NCI-H1436 treated with DMSO at 0.1 percent for 48 hours (cell line): Measurements from ENCODE around the gene ELK1.
"Not testable (repeated sequence)": the region's sequence is repeated elsewhere in the genome, so short reads cannot be mapped to it uniquely, and the experiment has no call there.

ENCODE experiments used
- DNase-seq: peaks from one replicate; lab custom pipeline; 2025; lab: John Stamatoyannopoulos, UW

Gene ELK1

DNA sequence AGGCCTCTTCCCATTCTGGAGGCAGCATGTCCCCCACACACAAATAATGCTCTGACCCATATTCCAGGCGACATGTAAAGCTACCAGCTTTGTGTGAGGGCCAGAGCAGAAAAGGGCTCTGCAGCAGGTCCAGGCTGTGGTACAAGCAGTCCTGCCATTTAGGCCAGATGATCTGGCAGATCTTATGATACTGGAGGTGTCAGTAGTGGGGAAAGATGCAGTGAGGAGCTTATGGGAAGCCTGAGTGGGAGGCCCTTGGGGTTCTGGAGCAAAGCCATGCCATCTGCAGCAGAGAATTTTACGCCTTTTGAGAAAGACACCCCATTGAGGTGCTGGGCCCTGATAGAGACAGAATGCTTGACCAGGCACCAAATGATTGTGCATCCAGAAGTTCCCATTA, 38.4 kb downstream of the ELK1 start:
- no peak for DNase-seq

DNA sequence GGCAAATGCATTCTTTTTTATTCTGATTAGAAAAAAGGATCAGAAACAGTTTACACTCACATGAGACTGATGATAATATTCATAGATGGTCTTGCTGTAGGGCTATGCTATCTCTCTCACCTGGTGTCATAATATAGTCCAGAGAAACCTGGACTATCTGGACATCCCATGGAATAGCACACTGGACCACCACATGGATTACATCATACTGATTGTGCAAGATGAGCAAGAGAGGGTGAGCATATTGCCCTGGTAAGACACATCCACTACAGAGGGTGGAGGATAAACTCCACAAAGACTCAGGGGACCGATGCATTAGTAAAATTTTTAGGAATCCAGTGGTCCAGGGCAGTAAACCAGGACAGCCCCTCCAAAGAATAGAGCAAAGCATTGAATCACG, 38.9 kb downstream of the ELK1 start:
- DNase-seq: no peak

DNA sequence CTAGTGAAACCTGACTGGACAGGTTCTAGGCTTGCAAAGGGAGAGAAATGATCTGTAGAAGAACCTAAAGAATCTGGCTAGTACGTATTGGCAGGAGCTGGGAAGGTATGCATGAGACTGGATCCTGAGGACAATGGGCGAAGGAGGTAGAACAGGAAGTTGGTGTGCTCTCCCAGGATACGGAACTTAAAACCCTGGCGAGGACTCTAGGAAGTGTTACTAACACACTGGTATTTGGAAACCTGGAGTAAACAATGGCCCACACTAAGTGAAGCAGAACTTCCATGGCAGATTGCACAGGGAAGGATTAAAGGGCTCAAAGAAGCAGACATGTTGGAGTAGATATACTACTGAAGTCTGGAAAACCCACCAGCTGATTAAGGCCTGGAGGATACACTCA, 39.9 kb downstream of the ELK1 start:
- no peak for DNase-seq

DNA sequence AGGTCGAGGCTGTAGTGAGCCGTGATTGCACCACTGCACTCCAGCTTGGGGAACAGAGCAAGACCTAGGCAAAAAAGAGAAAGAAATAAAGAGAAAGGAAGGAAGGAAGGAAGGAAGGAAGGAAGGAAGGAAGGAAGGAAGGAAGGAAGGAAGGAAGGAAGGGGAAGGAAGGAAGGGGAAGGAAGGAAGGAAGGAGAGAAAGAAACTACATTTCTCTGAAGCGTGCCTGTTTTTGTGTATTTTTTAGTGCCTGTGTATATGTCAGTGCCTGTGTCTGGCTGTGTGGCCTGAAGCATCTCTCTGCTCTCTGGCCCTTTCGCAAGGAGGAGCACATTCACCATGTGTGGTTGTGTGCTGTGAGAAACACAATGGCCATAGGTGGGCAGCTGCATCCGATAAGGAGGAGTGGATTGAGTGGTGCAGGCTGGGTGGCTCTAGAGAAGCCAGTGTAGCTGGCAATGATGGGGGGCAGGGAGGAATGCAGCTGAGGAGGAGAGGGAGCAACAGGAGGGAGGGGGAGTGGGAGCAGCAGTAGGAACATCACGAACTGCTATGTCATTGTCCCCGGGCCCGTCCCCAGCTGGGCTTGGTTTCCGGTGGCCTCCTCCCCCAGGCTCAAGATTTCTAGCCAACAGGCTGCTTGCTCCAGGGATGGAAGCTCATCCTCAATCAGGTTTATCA, 42.1 kb downstream of the ELK1 start:
- DNase-seq: no peak

DNA sequence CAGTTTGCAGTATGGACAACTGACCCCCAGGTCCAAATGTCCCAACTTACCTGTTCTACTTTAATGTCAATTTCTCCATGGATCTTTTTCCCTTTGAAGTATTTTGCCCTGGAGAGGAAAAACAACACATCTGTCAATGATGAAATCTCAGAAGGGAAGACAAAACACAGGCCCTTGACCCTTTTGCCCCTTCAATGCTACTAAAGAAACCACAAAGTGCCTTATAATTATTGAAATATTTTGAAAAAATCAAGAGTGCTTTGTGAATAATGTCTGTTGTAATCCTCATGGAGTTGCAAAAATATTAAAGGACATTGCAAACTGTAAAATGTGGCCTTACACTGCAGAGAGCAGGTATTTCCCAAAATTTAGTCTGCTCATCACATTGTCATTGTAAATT, 43.3 kb downstream of the ELK1 start:
- DNase-seq: no peak

DNA sequence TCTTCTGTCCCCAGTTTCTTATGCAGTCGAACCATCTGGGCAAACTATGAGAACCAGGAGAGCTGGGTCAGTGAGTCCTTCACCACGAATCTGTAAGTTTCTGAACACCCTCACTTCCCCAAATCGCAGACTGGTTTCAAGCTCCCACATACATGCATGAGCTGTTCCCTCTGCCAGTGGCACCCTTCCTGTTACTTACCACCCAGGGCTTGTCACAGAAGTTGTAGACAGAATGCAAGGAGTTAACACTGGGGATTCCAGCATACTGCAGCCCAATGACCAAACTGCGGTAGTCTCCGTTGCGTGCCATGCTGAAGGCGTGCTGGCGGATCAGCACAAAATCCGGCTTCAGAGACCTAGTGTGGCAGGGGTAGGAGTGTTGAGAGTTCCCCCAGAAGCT, 45.3 kb downstream of the ELK1 start:
- DNase-seq: no peak

DNA sequence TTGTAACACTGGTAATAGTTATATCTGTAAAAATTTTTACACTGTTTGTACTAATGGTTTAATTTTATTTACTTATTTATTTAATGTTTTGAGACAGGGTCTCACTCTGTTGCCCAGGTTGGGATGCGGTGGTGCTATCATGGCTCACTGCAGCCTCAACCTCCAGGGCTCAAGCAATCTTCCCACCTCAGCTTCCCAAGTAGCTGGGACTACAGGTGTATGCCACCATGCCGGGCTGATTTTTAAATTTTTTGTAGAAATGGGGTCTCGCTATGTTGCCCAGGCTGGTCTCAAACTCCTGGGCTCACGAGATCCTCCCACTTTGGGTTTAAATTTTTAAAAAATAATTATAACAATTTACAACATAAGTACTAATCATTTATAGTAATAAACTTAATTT, 47.2 kb downstream of the ELK1 start:
- not testable (repeated sequence) for DNase-seq

DNA sequence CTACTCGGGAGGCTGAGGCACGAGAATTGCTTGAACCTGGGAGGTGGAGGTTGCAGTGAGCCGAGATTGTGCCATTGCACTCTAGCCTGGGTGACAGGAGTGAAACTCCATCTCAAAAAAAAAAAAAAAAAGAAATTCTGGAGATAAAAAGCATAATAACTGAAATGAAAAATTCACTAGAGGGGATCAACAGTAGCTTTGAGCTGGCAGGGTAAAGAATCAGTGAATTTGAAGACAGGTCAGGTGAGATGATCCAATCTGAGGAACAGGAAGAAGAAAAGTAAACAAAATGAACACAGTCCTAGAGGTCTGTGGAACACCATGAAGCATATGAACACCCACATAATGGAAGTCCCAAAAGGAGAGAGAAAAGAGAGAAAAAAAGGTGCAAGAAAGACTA, 53.1 kb downstream of the ELK1 start:
- DNase-seq: no peak

DNA sequence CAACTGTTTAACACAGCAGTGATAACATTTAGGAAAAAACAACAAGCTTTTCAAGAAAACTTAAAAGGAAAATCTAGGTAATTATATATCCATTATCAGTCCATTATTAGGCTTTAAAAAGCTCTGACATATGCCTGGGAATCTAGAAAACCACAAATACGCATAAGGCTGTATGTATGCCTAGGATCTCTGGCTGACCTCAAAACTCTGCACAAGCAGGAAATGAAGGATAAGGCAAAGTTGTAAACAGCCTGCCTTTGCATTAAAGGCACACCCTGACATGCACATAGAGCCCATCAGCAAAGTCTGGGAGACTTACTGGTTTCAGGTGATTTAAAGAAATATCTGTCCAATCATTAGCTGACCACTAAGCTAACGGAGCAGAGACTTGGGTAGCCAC, 54.1 kb downstream of the ELK1 start:
- DNase-seq: no peak

DNA sequence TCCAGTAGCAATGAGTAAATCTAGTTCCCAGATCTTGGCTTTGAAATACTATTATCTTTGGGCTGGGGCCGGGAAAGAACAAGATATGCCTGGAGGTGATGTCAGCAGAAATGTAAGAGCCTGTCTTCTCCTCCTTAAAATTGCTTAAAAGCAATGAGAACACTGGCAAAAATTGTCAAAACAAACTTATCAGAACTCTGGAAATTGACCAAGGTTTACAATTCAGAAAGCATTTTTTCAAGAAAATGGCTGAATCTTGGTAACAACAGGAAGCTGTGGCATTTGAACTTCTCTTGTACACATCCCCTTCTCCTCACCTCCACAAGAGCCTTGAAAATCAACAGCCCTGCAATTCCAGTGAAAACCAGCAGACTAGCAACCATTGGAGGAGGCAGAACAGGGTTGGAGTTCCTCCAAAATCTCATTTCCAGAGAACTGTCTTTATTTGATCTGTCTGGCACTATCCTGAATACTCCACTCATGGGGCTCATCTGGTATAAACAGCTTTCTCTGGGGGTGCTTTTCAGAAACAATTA, 54.6 kb downstream of the ELK1 start:
- no peak for DNase-seq

DNA sequence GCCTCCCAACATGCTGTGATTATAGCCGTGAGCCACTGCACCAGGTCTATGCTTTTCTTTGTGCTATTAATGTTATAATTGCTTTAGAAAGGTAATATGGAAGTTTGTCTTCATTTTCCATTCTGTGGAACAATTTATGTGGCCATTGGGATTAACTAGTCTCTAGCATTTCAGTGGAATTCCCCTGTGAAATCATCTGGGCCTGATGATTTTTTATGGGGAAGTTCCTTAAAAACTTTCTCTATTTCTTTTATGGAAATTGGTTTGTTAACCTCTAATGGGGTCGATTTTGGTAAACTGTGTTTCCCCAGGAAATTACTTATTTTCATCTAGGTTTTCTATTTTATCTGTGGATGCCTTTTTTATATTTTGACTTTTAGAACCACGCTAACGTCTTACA, 56.8 kb downstream of the ELK1 start:
- DNase-seq: no peak

DNA sequence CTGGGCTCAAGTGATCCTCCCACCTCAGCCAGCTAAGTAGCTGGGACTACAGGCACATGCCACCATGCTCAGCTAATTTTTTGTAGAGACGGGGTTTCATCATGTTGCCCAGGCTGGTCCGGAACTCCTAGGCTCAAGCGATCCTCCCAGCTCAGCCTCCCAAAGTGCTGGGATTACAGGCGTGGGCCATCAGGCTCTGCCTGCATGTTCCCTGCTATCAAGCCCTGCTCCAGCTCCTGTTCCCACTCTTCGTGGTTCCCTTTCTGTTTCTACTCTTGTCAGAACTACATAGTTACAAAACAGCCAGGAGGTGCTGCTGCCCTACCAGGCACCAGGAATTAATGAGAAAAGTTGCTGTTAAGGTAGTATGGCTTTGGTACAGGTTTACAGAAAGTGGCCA, 59.4 kb downstream of the ELK1 start:
- no peak for DNase-seq

DNA sequence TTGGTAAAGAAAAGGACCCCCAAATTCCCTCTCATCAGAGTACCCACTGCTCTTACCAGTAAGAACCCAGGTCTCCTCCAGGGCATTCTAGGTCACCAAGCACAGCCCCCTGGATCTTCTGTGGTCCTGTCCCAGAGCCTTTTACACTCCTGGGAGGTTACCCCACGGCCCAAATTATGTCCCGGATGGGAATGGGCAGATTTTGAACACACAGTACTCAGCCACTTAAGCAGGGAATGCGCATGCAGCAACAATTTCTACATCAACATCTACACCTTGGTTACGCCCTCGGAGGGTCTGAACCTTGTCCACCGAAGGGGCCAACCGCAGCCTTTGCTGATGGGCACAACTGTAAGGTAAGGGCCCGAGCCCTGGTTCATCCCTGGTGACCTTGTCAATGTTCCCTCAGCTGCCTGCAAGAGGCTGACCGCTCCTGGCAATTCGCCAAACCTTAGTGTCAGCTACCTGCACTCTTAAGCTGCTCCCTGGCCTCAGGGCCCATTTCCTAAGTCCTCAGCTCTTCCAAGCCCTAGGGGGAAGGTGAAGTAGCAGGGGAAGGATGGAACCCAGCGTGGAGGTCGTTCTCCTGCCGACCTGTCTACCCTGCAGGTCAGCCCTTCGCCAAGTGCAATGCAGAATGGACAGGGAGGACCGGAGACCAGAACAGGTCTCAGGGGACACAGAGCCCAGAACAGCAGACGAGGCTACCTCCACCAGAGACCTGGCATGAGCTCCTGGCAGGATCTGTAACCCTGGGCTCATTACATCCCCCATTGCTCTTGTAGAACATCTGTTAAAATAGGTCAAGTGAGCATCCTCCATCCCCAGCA, 62.2 kb downstream of the ELK1 start:
- DNase-seq: no peak

DNA sequence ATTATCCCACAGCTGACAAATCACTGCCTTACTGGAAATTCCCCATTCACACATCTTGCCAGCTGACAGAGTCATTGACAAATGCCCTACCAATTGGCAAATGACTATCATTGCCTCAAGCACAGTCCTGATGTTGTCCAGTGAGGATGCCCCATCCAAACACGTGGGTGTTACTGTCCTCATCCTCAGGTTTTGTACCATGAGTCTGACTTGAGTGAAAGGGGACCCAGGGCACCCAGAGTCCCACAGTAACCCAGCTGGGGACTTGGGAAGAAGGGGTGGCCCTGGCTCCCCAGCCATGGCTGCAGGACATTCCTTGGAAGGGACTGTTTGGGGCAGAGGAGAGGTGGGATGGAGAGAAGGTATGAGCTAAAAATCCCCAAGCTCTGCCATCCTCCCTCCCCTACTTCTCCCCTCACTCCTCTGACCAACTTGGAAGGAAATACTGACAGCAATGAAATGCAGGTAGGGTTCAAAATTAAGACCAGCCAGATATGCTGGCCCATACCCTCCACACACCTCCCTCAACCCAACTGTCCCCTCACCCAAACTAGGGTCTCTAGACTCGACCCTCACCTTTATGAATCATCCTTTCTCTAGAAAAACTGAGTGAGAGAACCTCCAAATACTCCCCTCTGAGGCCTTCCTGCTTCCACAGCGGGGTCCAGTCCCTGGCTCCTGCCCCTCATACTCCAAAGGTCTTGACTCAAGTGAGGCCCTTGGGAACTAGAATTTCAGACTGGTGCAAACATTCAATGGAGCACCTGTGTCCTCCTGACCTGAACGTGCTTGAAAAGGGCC, 63.1 kb downstream of the ELK1 start:
- DNase-seq: no peak

DNA sequence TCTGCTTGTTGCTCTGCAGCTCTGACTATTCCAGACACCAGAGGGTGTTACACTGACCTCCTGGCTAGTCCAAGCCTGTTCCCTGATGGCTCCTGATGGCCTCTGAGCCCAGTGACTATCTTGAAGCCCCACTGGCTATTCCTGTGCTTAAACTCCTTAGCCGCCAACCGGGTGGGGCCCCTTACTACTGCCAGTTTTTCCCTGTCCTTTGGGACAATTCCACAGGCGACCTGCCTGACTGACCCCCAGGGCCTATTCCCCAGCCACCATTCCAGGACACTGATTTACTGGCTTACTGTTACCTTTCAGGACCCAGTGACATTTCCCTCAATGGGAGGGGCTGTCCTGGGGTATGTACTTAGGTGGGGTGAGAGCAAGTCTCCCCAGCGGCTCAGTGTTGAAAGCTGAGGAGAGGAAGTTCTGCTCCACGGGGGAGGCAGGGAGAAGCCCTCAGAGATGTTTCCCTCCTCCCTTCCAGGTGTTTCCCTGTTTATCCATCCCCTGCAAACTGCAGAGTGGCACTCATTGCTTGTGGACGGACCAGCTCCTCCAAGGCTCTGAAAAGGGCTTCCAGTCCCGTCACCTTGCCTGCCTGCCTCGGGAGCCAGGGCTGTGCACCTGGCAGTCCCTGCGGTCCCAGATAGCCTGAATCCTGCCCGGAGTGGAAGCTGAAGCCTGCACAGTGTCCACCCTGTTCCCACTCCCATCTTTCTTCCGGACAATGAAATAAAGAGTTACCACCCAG, 64.1 kb downstream of the ELK1 start:
- no peak for DNase-seq
